Activated naive CD4-positive, alpha-beta T cell treated with Interleukin-2 at 50 U/mL for 16 hours (primary cell): Measurements from ENCODE around the gene DCC.

Experiments used
- DNase-seq: peaks from one replicate; pipeline ENCODE4 v3.0.0-alpha.2; 2020

DCC gene

GRCh38 chr18:52431683-52432082 lies 91.7 kb downstream of the DCC start:
- DNase-seq, result no peak

DNA sequence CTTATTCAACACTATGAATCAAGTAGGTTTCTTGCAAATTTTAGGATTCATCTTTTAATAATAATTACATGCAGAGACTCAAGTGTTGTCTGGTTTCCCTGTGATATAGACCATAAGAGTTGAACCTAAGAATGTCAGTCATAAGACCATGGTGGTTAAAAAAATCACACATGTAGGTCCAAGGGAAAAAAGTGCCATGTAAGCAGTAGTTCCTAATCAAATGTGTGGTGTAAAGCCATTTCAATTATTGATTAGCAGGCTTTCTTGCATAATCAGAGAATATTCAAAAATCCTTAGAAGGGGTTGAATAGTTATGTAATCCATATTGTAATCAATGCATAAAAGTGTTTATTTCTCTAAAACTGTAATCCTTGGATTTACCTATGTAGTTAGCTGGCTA lies 93.8 kb downstream of the DCC start:
- no peak for DNase-seq

GRCh38 chr18:52435301-52435700 lies 95.3 kb downstream of the DCC start:
- no peak for DNase-seq

- no peak for DNase-seq
Observed at GRCh38 chr18:52437161-52437560, 97.2 kb downstream of the DCC start.

DNA sequence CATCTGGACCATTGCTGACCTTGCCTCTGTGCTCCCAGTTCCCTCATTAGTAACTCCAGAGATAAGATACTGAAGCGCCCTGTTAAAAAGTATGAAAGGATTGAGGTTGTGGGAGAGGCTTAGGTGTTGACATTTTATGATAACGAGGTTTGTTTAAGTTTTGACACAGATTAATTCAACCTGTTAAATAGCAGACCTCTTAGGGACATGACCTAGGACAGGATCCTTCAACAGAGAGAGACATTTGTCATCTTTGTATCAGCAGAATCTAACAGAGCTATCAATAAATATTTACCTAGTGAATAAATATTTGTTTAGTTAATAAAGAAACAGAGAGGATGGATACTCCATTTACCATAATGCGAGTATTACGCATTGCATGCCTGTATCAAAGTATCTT lies 99.5 kb downstream of the DCC start:
- DNase-seq, result no peak

- DNase-seq, result no peak
Observed at GRCh38 chr18:52441794-52442193, 101.8 kb downstream of the DCC start.

DNA sequence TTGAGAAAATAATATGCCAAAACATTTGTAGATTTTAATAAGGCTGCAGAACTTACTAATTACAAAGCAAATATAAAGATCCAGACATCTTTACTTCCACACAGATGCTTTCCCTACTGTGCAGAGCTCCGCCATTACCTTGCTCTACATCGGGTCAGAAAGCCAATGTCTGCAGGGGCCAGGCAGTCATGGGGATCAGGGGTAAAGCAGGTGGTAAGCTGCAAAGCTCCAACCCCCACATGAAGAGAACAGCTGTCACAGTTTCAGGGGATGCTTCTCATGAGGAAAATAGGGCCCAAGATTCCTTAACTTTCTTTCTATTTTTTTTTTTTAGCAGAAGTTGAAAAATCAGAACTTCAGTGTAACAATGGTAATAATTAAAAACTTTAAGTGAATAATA lies 102.7 kb downstream of the DCC start:
- DNase-seq, result no peak

GRCh38 chr18:52451256-52451655 lies 111.3 kb downstream of the DCC start:
- DNase-seq, result no peak

GRCh38 chr18:52451851-52452250 lies 111.9 kb downstream of the DCC start:
- DNase-seq, result no peak

DNA sequence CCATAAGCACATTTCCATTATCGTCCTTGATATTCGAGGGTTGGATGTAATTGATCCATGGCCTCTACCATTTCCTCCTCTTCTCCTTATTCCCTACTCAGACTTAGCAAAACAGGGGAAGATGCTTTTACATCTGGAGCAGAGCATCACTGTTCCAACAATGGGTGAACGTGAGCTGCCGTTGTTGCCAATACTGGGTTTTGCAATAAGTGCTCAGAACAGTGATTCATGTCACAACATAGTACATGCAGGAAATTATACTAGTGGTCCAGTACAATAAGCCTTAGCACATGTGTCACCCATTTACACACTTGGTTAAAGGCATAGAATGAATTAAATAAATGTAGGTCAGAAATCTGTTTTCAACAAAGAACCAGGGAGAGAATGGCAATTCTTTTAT lies 112.4 kb downstream of the DCC start:
- DNase-seq, result no peak

DNA sequence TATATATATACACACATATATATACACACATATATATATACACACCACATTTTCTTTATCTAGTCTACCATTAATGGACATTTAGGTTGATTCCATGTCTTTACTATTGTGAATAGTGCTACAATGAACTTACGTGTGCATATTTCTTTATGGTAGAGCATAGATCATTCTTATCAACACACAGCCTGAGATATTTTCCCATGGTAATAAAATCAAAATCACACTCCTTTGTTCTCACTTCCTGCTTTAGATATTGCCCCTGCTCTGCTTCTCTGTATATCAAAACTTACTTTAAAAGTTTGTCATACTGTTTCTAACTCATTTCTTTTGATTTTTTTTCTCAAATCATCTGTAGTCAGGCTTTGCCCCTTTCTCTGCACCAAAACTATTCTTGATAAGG lies 119.9 kb downstream of the DCC start:
- DNase-seq, result no peak

GRCh38 chr18:52462853-52463252 lies 122.9 kb downstream of the DCC start:
- no peak for DNase-seq

DNA sequence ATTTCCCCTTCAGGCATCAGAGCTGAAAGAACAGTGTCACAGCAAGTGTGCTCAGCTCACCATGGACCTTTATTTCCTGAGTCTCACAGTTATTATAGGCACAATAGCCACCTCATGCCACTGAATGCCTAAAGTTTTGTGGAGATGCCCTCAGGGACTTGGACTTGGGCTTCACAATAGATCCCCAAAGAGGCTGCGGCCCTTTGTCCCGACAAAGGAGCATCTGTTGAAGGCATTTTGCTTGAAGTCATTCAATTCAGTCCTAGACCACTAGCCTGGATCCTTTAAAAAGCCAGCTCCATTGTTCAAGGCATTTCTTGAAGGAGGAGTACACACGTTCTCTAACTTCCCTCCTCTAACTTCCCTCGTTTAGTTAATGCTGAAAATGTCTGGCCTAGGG lies 125.4 kb downstream of the DCC start:
- DNase-seq, result no peak

- DNase-seq, result no peak
Observed at GRCh38 chr18:52468496-52468895, 128.5 kb downstream of the DCC start.

- no peak for DNase-seq
Observed at GRCh38 chr18:52475325-52475724, 135.3 kb downstream of the DCC start.

DNA sequence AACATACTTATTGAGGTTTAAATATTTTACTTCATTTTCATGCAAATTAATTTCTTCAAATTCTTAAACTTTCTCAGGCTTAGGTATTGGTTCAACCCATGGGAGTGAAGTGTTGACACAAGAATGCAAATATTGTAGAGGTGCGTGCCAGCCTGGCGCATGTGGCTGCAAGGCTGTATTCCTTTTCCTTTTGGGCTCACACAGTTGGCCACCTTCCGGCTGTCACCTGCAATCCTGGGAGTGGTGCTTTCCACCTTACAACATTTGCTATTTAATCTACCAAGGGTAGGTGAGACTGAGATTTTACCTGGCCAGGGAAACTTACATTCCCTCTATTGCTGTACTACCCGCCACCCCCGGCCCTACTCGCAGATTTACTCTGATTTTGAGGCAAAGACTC lies 141.1 kb downstream of the DCC start:
- no peak for DNase-seq

DNA sequence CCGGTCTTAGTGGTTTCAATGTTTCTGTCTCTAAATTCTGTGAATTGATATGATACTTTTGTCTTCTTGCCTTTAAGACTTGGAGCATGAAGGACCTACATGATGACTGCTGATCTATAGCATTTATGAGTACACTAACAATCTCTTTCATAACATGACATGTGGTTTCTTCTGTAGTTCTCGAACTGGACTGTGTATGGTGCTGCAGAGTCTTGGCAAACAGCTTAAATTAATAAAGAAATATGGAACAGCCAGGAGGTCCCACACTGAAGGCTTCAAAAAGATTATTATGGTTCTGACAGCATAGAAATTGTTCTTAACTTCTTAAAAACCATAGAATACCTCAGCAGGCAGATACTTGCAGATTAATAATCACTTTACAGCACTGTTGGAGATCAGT lies 145.0 kb downstream of the DCC start:
- DNase-seq, result no peak

DNA sequence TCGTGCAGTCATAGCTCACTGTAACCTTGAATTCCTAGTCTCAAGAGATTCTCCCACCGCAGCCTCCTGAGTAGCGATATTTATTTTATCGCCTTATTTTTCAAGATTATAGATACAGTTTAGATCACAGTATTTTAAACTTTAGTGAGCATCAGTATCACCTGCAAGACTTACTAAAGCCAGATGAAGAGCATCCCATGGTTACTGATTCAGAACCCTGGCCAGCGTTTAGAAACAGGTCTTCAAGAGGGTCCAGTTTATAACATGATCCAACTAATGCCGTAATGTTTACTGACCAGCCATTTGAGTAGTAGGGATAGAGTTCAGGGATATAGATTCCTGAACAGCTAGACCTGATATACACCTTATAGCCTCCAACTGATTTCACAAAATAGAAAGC lies 146.1 kb downstream of the DCC start:
- DNase-seq, result no peak

- DNase-seq, result no peak
Observed at GRCh38 chr18:52489396-52490306, 149.7 kb downstream of the DCC start.

- no peak for DNase-seq
Observed at GRCh38 chr18:52496426-52496825, 156.4 kb downstream of the DCC start.

DNA sequence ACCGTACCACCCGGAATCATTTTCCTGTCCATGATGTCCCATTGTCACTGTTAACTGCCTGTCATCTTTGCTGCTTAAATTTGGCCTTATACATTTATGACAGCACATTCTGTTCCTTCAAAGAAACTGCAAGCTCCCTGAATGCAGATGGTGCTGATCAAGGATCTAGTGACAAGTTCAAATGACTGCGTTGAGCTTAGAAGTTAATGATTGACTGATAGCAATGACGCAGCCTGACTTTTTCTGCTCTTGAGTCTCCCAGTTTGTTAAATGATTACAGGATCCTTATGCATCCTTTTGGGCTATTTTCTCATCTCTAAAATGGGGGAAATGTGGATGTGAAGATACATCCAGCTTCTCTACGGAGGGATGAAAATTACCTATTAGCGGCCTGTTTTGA lies 159.0 kb downstream of the DCC start:
- DNase-seq, result no peak

DNA sequence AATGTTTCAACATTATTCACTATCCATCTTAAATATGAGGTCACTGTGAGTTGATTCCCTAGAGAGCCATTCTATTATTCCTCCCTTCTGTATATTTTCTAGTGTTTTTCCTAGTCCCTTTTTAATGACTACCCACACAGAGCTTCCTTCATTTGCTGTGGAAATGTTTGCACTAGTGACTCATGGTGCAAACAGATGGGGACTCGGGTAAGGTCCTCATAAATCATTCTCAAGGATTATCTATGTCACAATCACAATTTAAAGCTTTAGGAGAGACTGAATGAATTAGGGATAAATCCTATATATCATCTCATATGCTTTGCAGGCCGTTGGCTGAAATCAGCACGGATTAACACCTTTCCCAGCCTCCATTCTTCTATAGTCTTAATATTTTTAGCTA lies 159.6 kb downstream of the DCC start:
- DNase-seq, result no peak

- DNase-seq, result no peak
Observed at GRCh38 chr18:52504589-52504988, 164.6 kb downstream of the DCC start.

- DNase-seq, result no peak
Observed at GRCh38 chr18:52510139-52510538, 170.1 kb downstream of the DCC start.

DNA sequence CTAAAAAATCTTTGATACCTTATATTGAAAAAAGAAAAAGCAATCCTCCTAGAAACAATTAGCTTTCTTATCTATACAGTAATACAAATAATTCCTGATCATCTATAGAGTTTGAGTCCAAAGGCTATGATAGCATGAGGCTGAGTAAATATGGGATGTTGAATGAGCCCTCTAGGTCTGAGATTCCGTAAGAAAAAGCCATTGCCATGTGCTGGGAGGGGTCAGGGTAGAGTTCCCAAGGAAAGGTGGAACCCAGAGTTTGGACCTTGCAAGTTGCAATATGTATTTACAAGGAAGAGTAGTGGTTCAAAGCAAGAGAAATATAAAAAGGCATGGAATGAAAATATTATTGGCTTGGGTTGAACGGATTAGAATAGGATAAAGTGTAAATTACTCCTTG lies 178.1 kb downstream of the DCC start:
- DNase-seq, result no peak
